Measurements from ENCODE around the gene OTUB2.

OTUB2 gene

DNA sequence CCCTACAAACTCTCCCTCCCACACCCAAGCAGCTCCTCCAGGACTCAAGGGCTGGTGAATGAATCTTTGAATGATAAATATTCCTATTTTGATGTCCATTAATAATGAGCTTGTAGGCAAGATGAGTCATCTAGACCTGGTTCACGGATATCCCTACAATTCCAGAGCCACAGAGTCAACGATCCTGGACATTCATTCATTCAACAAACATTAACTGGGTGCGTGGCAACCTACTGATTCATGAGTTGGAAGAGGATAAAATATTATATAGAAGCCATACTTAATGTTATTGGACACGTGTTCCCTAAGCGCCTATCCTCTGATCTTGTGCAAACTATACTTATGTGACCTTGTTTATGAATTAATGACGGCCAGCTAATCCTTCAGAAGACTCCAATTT is 420 bp upstream of the OTUB2 start:
- TF ChIP-seq CTCF (conservative IDR thresholded peaks at IDR 0.05; ENCODE audit: control insufficient read depth, insufficient read depth, low read depth, low read length): no peak
- no peak for DNase-seq (ENCODE audit: low read depth)
- H3K4me3 ChIP-seq (ENCODE audit: control insufficient read depth, low read depth, low read length): peak overlapping the region; percentile 46

DNA sequence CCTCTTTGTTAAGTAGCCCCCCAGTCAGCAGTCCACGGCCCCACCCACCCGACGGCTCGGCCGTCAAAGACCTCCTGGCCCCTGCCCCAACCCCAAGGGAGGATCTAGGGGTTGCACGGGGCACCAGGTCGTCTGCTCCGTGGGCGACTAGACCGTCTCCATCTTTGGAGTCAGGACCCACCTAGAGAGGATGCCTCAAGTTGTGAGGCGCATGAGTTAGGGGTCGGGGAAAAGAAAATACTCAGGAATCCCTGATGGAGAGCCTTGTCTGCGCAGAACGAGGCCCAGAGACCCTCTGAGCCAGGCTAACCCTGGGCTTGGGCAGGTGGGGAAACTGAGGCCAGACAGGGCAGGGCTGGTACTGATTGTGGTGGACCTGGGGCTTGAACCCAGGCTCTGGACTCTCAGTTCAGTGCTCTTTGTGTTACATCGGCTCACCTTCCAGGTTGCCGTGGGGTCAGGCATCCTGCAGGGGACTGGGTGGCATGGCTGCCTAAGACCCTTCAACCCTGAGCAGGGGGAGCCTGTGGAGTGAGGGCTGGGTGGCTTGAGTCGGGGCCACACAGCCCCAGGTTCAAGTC is 839 bp downstream of the OTUB2 start:
- no peak for DNase-seq (ENCODE audit: low read depth)
- peak overlapping the region; percentile 46 for H3K4me3 ChIP-seq (ENCODE audit: control insufficient read depth, low read depth, low read length)
- no peak for TF ChIP-seq CTCF (conservative IDR thresholded peaks at IDR 0.05; ENCODE audit: control insufficient read depth, insufficient read depth, low read depth, low read length)

DNA sequence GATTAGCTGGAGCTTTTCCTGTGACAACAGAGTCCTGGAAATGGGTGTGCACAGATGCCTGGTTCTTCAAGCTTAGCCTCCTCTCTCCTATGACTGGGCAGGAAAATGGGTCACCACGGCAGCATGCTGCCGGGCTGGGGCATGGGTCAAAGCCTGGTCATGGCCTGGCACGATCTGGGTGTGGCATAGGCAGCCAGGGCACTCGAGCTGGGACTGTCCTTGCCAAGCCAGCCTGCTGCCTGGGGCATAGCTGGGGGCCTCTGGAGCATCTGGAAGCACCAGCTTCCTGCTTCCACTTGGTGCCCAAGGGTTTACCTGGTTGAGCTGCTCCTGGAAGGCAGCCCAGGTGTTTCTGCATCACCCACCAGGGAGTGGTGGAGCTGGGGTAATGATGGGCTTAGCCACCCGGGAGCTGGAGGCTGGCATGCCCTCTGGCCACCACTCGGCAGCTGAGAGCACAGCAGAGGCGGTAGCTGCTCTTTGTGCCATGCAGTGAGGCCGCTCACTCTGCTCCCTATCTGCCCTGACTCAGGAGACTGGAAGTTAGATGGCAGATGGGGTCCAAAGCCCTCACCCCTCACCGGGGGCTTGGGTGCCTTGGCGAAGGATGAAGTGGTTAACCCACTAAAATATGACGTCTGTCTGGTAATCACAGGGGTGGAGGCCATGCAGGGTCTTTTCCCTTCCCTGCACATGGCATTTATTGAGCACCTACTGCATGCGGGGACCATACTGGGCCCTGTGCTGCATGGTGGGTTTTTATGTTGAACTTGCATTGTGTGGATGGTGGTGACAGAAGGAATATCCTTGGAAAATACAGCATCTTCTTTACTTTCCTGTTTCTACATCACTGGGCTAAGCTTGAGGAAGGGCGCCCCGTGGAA is 1.7 kb downstream of the OTUB2 start:
- no peak overlapping the region for H3K4me3 ChIP-seq (ENCODE audit: control insufficient read depth, low read depth, low read length)
- DNase-seq (ENCODE audit: low read depth): no peak
- TF ChIP-seq CTCF (conservative IDR thresholded peaks at IDR 0.05; ENCODE audit: control insufficient read depth, insufficient read depth, low read depth, low read length): no peak

DNA sequence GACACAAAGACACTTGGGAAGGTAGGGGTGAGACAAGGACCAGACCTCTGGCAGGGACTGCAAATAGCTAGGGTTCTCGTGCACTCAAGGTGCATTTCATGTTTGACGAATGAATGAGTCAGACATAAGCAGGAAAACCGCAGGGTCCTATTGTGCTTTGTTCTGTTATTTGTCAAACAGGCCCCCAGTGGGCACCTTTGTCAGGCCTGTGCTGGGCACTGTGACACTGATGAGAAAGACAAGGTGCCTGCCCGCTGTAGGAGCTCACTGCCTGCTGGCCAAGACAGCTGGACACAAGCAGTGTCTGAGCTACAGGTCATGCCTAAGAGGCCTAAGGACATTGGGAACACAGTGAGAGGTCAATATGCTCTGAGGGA is 2.3 kb downstream of the OTUB2 start:
- TF ChIP-seq CTCF (conservative IDR thresholded peaks at IDR 0.05; ENCODE audit: control insufficient read depth, insufficient read depth, low read depth, low read length): no peak
- no peak overlapping the region for H3K4me3 ChIP-seq (ENCODE audit: control insufficient read depth, low read depth, low read length)
- DNase-seq (ENCODE audit: low read depth): no peak

- no peak overlapping the region for H3K4me3 ChIP-seq (ENCODE audit: control insufficient read depth, low read depth, low read length)
- no peak for TF ChIP-seq CTCF (conservative IDR thresholded peaks at IDR 0.05; ENCODE audit: control insufficient read depth, insufficient read depth, low read depth, low read length)
- DNase-seq (ENCODE audit: low read depth): no peak
These were observed 3.1 kb downstream of the OTUB2 start for GRCh38 chr14:94029265-94029664.

- DNase-seq (ENCODE audit: low read depth): no peak
- no peak for TF ChIP-seq CTCF (conservative IDR thresholded peaks at IDR 0.05; ENCODE audit: control insufficient read depth, insufficient read depth, low read depth, low read length)
- H3K4me3 ChIP-seq (ENCODE audit: control insufficient read depth, low read depth, low read length): no peak overlapping the region
These were observed 3.6 kb downstream of the OTUB2 start for GRCh38 chr14:94029671-94030203.
